GM18858 (cell line): ENCODE data around the gene HAAO.
A peak's percentile ranks its signal among the peaks of the same experiment; 100 is the strongest.

Source experiments
- ATAC-seq: cut with Tn5 transposase; IDR thresholded peaks from one replicate; pipeline ENCODE4 v1.9.1; 2021; ENCODE audit not compliant: unreplicated experiment

Gene HAAO

DNA sequence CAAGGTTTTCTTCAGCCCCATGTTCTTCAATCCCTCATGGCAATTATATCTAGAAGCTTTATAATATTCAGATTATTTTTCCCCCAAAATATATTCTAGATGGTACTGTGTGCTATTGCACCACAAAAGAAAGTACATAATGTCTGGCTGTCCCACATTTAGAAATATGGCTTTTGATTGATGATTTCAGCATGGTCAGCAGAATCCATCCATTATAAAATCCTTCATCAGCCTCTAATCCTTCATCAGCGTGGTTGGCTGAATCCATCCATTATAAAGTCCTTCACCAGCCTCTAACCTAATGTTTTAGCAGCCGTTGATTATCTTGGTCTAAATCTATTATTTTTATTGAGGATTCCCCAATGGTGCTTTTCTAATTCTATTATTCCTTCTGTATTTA is 23.3 kb upstream of the HAAO start:
- no peak for ATAC-seq

GRCh38 chr2:42813763-42814162 is 21.4 kb upstream of the HAAO start:
- no peak for ATAC-seq

DNA sequence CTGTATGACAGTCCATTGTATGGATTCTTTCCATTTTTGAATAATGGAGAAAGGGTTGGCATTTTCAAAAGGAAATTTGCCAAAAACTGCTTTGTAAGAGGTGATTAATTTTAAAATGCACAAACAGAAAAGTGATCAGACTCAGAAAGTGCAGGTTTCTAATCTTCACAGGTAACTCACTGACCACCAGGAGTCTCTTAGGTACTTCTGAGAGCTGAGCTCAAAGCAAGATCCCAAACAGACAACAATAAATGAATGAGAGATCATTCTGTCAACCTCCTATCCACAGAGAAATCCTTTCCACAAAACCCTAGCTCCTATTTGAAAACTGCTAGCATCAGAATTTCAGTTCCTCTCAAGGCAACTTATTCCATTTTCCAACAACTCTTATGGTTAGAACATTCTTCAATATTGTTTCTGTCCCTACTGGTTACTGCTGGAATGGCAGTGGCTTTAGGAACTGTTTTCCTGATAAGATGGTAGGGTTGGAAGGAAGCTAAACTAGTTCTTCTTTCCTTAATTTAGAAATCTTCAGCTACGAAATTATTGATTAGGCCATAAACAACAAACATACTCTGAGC is 20.6 kb upstream of the HAAO start:
- ATAC-seq = no peak

- peak; percentile 2 for ATAC-seq
Measured at GRCh38 chr2:42810971-42811811, 18.8 kb upstream of the HAAO start.

GRCh38 chr2:42810121-42810970 is 18.0 kb upstream of the HAAO start:
- peak; percentile 59 for ATAC-seq

DNA sequence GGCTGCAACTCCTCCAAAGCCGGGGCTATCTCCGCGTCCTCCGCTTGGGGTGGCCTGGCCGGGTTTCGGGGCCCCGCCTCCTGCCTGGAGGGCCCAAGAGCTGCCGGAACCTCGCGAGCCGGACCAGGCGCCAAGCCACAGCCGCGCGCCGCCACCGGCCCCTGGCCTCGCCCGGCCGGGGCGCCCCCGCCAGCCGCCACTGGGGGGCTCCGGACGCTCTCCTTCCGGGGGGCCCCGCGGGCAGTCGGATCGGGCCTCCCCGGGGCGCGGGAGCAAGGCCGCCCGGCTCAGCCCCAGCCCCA is 17.4 kb upstream of the HAAO start:
- no peak for ATAC-seq

DNA sequence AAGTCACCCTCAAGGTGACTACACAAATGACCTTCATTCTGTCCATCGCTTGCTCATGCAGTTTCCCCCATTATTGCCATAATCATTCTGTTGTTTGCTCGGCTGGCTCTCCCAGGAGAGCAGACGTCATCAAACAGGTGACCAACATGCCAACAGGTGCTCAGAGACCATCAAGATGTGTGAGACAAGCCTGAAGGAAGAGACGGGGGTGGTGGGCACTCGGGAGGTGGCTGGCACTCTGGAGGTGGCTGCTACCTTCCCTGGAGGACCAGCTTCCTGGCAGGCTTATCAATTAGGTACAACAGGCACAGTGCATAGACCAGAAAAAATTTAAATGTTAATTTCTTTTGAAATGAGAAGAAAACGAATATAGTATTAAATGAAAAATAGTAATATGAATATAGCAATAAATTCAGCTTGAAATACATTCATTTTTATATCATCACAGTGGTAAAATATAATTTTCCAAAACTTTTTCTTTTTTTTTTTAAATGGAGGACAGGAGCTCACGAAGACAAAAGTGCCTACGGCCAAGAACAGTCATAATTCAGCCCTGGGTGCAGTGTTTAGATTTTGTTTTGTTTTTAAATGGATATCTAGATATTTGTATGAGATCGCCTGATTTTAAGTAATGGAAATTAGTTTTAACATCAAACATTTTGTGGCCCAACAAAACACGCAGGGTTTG is 16.9 kb upstream of the HAAO start:
- no peak for ATAC-seq

GRCh38 chr2:42808301-42808700 is 15.9 kb upstream of the HAAO start:
- no peak for ATAC-seq

GRCh38 chr2:42806786-42807185 is 14.4 kb upstream of the HAAO start:
- no peak for ATAC-seq

GRCh38 chr2:42804891-42805290 is 12.5 kb upstream of the HAAO start:
- ATAC-seq = no peak

DNA sequence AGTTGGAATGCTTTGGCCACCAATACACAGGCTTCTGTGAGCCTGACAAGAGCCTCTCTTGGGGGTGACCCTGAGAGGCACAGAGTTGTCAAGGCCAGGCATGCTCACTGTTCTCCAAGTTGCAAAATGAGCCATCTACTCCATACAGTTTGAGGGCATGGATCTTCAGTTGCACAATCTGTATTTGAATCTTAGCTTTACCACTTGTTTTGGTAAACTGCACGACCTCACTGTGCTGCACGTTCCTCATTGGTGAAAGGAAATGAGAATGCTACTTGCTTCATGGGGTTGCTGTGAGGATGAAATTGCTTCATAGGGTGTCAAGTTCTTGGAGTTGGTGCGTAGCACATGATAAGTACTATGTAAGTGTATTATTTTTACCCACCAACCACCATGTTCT is 12.0 kb upstream of the HAAO start:
- ATAC-seq = no peak

DNA sequence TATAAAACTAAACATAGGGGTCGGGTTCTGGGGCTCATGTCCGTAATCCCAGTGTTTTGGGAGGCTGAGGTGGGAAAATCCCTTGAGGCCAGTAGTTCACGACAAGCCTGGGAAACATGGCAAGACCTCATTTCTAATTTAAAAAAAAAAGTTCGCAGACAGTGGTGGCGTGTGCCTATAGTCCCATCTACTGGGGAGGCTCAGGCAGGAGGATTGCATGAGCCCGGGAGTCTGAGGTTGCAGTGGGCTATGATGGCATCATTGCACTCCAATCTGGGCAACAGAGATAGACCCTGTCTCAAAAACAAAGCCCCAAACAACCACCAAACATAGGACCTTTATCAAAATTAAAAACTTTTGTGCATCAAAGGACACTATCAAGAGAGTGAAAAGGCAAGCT is 9.8 kb upstream of the HAAO start:
- ATAC-seq = no peak

DNA sequence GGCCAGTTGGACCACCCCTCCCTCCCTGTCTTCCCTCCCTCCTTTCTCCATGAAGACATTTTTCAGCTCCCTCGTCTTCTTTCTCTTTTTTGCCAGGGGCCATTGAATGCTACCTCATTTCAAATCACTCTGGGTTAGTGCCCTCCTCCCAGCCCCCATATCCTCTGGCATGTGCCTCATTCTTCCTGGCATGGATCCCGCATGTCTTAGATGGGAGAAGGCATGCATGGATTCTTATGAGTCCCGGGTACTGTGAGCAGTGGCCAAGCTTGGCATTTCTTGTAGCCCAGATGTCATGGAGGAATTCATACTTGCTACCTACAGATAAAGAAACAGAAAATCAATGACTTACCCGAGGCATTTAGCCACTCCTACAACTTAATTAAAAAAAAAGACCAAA is 9.0 kb upstream of the HAAO start:
- ATAC-seq = no peak

GRCh38 chr2:42800981-42801380 is 8.6 kb upstream of the HAAO start:
- ATAC-seq = no peak

GRCh38 chr2:42800461-42800962 is 8.1 kb upstream of the HAAO start:
- ATAC-seq = no peak

- no peak for ATAC-seq
Measured at GRCh38 chr2:42799881-42800280, 7.5 kb upstream of the HAAO start.

GRCh38 chr2:42797281-42797680 is 4.9 kb upstream of the HAAO start:
- ATAC-seq = no peak

DNA sequence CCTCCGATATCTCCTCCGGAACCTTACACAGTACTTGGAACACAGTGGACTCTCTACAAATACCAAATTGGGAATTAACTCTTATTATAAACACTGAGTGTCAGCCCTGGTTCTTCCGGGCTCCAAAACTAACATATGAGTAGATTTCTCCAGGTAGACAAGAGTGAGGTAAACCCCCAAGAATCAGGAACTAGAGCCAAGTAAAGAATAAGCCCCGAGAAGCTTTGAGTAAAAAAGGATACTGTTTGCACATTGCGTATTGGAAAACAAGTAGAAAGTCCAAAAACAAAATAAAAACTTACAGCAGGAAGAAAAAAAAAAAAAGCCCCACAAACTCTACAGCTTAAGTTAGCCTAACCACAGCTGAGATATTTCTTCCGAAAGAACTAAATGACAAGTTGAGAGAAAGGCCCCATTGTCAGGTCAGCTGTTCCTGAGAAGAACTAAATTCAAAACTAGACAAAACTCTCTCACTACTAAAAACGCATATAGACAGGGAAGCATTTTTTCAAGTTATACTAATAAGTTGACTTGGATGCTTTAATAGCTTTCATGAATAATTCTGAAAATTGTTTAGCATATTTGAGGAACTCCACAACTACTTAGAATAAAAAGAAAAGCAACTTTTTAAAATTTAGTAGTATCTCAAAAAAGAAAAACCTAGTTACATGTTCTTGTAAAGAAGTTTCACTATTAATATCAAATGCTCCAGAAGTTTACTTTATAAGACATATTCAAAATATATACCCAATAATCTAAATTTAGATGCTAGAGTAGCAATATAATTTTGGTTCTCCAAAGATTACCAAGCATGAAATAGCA is 4.3 kb upstream of the HAAO start:
- peak; percentile 45 for ATAC-seq

DNA sequence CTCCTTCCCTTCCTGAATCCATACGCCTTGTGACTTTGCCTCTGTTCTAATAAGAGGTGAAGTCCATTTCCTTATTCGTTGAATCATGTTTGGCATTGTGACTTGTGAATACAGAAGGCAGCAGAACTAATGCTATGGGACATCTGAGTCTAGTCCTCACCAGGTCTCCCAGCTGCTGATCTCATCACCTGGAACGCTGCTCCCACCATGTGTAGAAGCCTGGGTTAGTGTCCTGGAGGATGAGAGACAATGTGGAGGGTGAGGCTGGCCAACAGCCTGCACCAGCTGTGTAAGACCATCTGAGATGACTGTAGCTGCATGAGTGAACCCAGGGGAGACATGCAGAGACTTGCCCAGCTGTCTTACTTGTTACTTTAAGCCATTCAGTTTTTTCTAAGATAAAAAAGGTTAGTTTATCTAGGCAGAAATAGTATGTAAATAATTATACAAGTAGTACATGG is 3.5 kb upstream of the HAAO start:
- peak; percentile 39 for ATAC-seq

DNA sequence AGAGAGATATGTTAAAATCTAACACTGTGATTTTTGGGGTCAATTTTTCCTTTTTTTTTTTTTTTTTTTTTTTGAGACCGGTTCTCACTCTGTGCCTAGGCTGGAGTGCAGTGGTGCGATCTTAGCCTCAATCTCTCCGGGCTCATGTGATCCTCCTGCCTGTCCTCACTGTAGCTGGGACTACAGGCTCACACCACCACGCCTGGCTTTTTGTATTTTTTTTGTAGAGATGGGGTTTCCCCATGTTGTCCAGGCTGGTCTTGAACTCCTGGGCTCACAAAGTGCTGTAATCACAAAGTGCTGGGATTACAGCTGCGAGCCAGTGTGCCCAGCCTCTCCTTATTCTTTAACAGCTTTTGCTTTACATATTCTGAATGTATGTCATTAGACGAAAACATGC is 2.9 kb upstream of the HAAO start:
- ATAC-seq = no peak
